Stimulated activated CD8-positive, alpha-beta memory T cell treated with anti-CD3 and anti-CD28 coated beads, Interleukin-12 subunit alpha, Interleukin-12 subunit beta, amount 100 ng/mL, for 4 hours (primary cell): ENCODE results near the gene EDAR.

Experiments
- DNase-seq: peaks from one replicate; pipeline ENCODE4 v3.0.0-alpha.2; 2020; ENCODE audit warnings: low read depth

EDAR gene

DNA sequence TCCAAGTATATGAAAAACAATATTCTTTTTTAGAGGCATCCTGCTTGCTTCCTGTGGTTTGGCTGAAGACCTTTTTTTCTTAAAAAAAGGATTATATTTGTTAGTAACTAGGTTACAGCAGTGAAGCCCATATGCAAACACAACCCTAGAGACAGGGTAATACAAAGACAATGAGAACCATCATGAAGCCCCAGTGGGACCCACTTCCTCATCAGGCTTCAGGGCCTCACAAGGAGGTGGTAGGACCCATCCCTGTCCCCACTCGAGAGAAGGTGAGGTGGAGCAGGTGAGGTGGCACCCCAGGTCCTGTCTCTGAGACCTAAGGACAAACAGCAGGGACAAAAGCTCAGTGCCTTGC, 80.3 kb downstream of the EDAR start:
- no peak for DNase-seq

- DNase-seq: no peak
Measured at GRCh38 chr2:108907822-108908712, 81.0 kb downstream of the EDAR start.

DNA sequence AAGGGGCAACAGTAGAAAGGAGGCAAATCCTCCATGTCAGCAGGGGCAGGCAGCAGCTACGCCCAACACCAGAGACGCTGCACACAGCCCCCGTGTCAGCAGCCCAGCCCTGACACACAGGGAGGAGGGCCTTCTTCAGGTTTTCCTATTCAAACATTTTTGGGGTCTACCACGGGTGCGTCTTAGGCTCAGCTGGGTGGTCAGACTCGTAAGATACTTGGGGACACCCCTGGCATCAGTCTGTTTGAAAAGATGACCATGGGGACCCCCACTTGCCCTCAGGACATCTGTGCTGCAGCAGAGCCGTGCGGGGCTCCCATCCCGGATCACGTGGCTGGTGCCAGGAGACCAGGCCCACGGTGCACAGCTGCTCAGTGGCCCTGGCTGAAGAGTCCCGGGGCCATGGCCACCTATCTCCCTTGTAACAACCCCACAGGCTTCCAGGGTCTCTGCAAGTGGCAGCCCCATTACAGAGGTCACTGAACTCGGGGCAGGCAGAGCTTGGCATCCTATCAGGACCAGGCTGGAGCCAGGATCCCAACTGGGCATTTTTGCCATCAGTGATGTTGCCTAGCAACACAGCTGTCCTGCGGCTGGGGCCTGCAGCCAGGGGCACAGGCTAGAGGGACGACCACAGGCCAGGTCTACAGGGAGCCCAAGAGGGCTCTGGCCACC, 82.5 kb downstream of the EDAR start:
- no peak for DNase-seq

DNA sequence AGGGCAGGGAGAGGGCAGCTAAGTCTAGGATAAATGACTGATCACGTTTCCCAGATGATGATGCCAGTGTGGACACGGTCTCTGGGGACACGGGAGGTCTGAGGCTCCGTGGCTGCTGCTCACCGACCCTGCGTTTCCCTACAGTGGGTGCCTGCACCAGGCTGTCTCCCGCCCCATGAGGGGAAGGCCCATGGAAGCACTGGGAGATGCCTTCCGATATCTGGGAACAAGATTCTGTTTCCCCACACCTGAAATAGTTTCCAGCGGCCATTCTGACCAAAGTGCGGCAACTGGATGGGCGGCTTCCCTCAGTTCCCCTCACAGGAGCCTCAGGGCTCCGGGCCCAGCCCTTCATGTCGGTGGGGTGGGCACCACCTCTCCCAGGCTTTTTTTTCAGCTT, 83.1 kb downstream of the EDAR start:
- DNase-seq: no peak

- DNase-seq: no peak
Measured at GRCh38 chr2:108905176-108905575, 83.8 kb downstream of the EDAR start.

- DNase-seq: no peak
Measured at GRCh38 chr2:108904680-108905079, 84.3 kb downstream of the EDAR start.

GRCh38 chr2:108898315-108899082, 90.5 kb downstream of the EDAR start:
- no peak for DNase-seq

- no peak for DNase-seq
Measured at GRCh38 chr2:108896741-108897140, 92.3 kb downstream of the EDAR start.

DNA sequence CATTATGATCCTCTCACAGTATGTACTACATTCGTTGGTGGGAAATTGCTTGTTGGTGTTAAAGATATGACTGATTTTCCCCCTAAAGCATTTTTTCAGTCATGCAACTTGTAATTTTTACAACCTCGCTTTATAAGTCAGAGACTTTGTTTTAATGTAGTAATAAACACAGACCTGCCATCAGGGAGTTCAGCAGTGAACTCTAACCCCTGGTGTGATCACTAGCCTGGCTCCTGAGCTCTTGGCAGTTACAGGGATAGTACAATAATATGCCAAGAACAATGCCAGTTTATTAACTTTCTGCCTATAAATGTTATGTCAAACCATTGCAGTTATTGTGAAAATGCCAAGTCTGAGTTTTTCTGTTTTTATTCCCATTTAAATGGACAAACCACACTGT, 93.8 kb downstream of the EDAR start:
- DNase-seq: no peak

DNA sequence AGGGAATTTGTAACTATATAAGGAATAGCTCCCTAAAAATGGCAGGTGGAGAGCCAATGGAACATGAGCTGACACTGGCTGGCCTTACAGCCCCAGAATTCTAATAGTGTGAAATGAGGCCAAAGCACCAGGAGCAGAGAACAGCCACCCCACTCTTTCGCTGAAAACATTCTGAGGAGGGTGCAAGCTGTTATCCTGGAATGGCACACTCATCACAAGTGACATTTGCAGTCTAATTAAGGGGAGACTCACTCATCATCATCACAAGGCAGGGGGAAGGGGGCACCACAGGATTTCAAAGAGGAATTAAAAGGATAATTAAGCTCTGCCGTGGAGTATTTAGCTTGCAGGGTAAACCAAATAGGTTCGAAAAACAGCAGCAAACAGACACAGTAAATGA, 94.3 kb downstream of the EDAR start:
- no peak for DNase-seq

- no peak for DNase-seq
Measured at GRCh38 chr2:108893277-108893676, 95.7 kb downstream of the EDAR start.

- no peak for DNase-seq
Measured at GRCh38 chr2:108889907-108890306, 99.1 kb downstream of the EDAR start.

DNA sequence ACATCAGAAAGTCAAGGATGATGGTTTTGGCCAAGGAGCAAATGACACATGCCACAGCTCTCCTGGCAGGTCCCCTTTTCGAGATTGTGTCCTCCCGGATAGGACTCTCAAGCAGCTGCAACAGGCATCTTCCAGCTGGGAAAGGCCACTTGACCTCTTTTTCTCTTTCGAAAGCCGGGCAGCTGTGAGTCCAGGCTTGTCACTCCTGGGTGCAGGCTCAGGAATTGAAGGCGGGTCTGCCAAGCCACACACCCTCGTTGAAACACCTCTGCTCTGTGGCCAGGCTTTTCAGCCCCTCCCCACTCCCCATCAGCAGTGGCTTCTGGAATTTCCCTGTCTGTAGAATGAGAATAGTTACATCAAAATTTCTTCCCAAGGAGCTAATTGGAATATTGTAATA, 104.4 kb downstream of the EDAR start:
- no peak for DNase-seq

DNA sequence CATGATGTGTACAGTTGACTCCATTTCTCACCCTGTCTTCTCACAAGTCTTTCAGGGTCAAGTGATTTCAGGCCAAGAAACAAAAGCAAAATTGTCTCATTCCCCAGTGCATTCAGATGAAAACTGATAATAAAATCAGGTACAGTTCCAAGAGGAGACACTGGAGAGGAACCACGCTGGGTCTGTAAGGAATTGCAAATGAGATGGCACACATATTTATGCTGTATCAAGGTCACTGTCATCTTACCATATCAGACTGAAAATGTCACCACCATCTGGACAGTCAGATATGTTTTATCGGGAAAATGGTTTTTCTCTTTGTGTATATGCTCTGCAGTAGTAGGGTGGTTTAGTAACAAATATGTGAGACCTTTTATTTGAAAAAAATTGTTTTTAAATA, 110.7 kb downstream of the EDAR start:
- DNase-seq: no peak

GRCh38 chr2:108877506-108877905, 111.5 kb downstream of the EDAR start:
- DNase-seq: no peak

GRCh38 chr2:108870069-108870644, 118.9 kb downstream of the EDAR start:
- no peak for DNase-seq

DNA sequence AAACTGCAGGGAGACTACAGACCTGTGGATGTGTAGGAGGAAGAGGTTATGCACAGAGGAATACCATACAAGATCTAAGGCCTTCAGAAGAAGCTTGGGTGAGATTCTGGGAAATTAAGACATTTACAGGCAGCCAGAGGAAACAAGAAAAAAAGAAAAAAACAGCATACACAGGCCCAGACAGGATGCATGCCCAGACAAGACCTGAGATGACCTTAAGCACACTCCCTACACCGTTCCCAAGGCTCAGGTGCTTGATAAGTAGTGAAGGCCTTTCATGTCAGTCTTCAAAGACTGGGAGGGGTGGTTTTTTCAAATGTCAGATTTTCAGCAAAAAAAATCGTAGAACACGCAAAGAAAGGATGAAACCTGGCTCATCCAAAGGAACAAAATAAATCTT, 119.5 kb downstream of the EDAR start:
- DNase-seq: no peak

DNA sequence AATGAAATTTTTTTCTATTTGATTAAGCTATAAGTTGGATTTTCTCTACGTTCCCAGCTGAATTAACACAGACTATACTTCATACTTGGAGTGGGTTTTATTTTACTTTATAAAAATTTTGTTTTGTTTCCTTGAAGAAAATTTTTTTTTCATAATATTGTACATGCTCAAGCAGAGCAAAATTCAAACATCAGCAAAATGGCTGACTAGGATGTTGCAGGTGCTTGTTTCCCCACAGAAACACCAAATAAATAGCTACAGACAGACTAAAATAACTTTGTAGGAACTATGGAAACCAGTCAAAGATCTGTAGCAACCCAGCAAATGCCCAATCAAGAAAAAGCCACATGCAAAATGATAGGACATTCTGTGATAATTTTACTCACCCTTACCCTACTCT, 120.1 kb downstream of the EDAR start:
- no peak for DNase-seq

GRCh38 chr2:108866041-108866440, 123.0 kb downstream of the EDAR start:
- no peak for DNase-seq

DNA sequence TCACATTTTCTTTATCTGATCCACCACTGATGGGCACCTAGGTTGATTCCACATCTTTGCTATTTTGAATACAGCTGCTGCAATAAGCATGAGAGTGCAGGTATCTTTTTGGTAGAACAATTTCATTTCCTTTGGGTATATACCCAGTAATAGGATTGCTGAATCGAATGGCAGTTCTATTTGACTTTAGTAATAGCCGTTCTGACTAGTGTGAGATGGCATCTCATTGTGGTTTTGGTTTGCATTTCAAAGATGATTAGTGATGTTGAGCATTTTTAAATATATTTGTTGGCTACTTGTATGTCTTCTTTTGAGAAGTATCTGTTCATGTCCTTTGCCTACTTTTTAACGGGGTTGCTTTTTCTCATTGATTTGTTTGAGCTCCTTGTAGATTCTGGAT, 130.1 kb downstream of the EDAR start:
- no peak for DNase-seq

DNA sequence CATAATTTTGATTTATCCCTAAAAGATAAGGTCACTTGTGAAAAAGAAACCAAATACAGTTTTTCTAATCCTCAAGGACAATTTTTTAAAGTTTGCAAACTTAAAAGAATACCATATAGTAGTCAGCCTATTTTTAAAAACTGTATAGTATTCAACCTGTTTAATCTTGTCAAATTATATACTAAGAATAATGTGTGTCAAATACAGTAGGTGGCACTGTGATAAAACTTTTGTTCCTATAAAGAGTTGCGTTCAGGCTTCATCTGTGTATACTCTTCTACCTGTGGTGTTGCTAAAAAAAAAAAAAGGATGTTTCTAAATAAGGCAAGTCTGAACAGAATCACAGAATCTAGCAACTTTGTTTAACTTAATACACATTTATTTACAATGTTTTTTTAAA, 133.8 kb downstream of the EDAR start:
- no peak for DNase-seq

DNA sequence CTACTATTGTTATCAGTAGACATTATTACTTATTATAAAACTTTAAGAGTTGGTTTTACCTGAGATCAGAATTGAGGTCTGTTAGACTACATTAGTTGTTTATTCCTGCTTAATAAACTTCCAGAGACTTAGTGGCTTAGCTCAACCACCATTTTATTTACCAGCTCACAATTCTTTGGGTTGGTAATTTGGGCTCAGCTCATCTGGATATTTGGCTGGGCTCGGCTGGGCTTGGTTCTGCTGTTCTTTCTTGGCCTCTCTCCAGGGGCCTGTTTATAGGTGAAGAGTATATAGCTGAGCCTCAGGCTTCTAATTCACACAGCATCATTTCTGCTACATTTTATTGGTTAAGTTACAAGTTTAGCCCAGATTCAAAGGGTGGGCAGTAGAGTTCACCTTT, 134.5 kb downstream of the EDAR start:
- DNase-seq: no peak

- DNase-seq: no peak
Measured at GRCh38 chr2:108853421-108853820, 135.6 kb downstream of the EDAR start.
